ENCODE data around the gene PLEKHM3. TPM values are rescaled to one million over a fixed set of nuclear protein-coding genes. Genes with fewer than 3 reads are reported as not detected.
A peak's percentile ranks its signal among the peaks of the same experiment; 100 is the strongest.

The PLEKHM3 gene
- total and polyA plus RNA-seq, 2 experiments from 2014 or later: 3.9 to 8.8 TPM

DNA sequence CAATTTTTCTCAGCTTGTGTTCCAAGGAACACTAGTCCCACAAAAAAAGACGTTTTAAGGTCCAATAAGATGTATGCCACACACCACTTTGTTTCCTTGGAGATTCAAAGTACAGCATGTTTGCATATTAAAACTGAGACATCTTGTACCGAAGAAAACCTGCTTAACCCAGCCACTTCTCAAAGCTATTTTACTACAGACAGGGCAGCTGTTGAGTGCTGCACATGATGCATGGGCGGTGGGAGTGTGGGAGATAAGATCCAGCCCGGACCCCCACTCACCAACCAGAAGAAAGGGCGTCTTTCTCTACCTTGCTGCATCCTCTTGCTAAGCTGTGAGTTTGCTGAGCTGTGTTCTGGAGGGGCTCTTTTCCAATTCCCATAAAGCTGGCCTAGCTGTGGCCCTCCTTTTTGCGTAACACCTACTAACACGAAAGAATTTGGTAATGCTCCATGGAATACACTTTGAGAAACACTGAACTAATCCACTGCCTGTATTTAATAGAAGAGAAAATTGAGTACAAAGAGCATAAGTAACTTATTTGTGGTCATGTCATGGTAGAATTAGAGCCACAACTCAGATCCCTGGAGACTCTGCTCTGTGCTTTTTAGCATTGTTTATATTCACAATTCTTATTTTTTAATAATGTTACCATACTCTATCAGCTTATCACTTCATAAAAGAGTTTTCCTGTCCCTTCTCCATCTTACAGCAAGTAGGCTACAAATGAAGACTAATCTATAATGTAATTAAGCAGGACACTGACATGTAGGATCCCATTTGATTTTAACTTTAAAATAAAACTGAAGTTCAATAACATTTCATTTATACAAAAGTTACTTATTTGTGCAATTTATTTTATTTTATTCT is 90.0 kb downstream of the PLEKHM3 start:
- 0 out of 2 replicates have a peak overlapping the region, but pooled peaks have one; percentile 14 for H2AFZ ChIP-seq
- H3K4me3 ChIP-seq: no peak overlapping the region
- no peaks in the 10 kb centered on the region for H3K36me3 ChIP-seq (ENCODE audit: insufficient read depth)
- Mint-ChIP-seq H3K4me3 (no peak overlapping the region), H3K9me3 (no peaks in the 10 kb centered on the region), H3K27me3 (ENCODE audit: insufficient read depth, low read depth, poor library complexity) (peaks cover 8% of the 10 kb centered on the region), H3K27ac (no peak overlapping the region), H3K36me3 (ENCODE audit: low read depth) (no peaks in the 10 kb centered on the region), H3K4me1 (peaks cover 50% of the 10 kb centered on the region)
- H3K4me1 ChIP-seq (ENCODE audit: insufficient read depth): peaks cover 34% of the 10 kb centered on the region
- TF ChIP-seq STAT1 (IDR thresholded peaks at IDR 0.05; ENCODE audit: unreplicated experiment) (no peak), EZH2phosphoT487 (IDR thresholded peaks at IDR 0.05; ENCODE audit: unreplicated experiment) (no peak), CREB1 (CRISPR knock-in tag; IDR thresholded peaks at IDR 0.05; ENCODE audit: low read depth) (no peak), EZH2 (IDR thresholded peaks at IDR 0.05; ENCODE audit: low read depth, unreplicated experiment) (no peak), JUNB (IDR thresholded peaks at IDR 0.05; ENCODE audit: unreplicated experiment) (no peak), NANOG (IDR thresholded peaks at IDR 0.05; ENCODE audit: borderline replicate concordance) (no peak), ZNF114 (CRISPR knock-in tag; IDR thresholded peaks at IDR 0.05) (no peak), POLR2AphosphoS5 (IDR thresholded peaks at IDR 0.05; ENCODE audit: low read depth) (no peak), ZNF331 (CRISPR knock-in tag; IDR thresholded peaks at IDR 0.05; ENCODE audit: low read depth) (no peak)
- TF ChIP-seq, protein P1, sequence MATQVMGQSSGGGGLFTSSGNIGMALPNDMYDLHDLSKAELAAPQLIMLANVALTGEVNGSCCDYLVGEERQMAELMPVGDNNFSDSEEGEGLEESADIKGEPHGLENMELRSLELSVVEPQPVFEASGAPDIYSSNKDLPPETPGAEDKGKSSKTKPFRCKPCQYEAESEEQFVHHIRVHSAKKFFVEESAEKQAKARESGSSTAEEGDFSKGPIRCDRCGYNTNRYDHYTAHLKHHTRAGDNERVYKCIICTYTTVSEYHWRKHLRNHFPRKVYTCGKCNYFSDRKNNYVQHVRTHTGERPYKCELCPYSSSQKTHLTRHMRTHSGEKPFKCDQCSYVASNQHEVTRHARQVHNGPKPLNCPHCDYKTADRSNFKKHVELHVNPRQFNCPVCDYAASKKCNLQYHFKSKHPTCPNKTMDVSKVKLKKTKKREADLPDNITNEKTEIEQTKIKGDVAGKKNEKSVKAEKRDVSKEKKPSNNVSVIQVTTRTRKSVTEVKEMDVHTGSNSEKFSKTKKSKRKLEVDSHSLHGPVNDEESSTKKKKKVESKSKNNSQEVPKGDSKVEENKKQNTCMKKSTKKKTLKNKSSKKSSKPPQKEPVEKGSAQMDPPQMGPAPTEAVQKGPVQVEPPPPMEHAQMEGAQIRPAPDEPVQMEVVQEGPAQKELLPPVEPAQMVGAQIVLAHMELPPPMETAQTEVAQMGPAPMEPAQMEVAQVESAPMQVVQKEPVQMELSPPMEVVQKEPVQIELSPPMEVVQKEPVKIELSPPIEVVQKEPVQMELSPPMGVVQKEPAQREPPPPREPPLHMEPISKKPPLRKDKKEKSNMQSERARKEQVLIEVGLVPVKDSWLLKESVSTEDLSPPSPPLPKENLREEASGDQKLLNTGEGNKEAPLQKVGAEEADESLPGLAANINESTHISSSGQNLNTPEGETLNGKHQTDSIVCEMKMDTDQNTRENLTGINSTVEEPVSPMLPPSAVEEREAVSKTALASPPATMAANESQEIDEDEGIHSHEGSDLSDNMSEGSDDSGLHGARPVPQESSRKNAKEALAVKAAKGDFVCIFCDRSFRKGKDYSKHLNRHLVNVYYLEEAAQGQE (IDR thresholded peaks at IDR 0.05; ENCODE audit: unreplicated experiment): no peak
- TF ChIP-seq, protein P2, sequence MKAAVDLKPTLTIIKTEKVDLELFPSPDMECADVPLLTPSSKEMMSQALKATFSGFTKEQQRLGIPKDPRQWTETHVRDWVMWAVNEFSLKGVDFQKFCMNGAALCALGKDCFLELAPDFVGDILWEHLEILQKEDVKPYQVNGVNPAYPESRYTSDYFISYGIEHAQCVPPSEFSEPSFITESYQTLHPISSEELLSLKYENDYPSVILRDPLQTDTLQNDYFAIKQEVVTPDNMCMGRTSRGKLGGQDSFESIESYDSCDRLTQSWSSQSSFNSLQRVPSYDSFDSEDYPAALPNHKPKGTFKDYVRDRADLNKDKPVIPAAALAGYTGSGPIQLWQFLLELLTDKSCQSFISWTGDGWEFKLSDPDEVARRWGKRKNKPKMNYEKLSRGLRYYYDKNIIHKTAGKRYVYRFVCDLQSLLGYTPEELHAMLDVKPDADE (IDR thresholded peaks at IDR 0.05): no peak
- TF ChIP-seq, protein P3, sequence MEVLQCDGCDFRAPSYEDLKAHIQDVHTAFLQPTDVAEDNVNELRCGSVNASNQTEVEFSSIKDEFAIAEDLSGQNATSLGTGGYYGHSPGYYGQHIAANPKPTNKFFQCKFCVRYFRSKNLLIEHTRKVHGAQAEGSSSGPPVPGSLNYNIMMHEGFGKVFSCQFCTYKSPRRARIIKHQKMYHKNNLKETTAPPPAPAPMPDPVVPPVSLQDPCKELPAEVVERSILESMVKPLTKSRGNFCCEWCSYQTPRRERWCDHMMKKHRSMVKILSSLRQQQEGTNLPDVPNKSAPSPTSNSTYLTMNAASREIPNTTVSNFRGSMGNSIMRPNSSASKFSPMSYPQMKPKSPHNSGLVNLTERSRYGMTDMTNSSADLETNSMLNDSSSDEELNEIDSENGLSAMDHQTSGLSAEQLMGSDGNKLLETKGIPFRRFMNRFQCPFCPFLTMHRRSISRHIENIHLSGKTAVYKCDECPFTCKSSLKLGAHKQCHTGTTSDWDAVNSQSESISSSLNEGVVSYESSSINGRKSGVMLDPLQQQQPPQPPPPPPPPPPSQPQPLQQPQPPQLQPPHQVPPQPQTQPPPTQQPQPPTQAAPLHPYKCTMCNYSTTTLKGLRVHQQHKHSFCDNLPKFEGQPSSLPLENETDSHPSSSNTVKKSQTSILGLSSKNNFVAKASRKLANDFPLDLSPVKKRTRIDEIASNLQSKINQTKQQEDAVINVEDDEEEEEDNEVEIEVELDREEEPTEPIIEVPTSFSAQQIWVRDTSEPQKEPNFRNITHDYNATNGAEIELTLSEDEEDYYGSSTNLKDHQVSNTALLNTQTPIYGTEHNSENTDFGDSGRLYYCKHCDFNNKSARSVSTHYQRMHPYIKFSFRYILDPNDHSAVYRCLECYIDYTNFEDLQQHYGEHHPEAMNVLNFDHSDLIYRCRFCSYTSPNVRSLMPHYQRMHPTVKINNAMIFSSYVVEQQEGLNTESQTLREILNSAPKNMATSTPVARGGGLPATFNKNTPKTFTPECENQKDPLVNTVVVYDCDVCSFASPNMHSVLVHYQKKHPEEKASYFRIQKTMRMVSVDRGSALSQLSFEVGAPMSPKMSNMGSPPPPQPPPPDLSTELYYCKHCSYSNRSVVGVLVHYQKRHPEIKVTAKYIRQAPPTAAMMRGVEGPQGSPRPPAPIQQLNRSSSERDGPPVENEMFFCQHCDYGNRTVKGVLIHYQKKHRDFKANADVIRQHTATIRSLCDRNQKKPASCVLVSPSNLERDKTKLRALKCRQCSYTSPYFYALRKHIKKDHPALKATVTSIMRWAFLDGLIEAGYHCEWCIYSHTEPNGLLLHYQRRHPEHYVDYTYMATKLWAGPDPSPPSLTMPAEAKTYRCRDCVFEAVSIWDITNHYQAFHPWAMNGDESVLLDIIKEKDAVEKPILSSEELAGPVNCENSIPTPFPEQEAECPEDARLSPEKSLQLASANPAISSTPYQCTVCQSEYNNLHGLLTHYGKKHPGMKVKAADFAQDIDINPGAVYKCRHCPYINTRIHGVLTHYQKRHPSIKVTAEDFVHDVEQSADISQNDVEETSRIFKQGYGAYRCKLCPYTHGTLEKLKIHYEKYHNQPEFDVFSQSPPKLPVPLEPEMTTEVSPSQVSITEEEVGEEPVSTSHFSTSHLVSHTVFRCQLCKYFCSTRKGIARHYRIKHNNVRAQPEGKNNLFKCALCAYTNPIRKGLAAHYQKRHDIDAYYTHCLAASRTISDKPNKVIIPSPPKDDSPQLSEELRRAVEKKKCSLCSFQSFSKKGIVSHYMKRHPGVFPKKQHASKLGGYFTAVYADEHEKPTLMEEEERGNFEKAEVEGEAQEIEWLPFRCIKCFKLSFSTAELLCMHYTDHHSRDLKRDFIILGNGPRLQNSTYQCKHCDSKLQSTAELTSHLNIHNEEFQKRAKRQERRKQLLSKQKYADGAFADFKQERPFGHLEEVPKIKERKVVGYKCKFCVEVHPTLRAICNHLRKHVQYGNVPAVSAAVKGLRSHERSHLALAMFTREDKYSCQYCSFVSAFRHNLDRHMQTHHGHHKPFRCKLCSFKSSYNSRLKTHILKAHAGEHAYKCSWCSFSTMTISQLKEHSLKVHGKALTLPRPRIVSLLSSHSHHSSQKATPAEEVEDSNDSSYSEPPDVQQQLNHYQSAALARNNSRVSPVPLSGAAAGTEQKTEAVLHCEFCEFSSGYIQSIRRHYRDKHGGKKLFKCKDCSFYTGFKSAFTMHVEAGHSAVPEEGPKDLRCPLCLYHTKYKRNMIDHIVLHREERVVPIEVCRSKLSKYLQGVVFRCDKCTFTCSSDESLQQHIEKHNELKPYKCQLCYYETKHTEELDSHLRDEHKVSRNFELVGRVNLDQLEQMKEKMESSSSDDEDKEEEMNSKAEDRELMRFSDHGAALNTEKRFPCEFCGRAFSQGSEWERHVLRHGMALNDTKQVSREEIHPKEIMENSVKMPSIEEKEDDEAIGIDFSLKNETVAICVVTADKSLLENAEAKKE (CRISPR knock-in tag; IDR thresholded peaks at IDR 0.05): no peak
- TF ChIP-seq, protein P4, sequence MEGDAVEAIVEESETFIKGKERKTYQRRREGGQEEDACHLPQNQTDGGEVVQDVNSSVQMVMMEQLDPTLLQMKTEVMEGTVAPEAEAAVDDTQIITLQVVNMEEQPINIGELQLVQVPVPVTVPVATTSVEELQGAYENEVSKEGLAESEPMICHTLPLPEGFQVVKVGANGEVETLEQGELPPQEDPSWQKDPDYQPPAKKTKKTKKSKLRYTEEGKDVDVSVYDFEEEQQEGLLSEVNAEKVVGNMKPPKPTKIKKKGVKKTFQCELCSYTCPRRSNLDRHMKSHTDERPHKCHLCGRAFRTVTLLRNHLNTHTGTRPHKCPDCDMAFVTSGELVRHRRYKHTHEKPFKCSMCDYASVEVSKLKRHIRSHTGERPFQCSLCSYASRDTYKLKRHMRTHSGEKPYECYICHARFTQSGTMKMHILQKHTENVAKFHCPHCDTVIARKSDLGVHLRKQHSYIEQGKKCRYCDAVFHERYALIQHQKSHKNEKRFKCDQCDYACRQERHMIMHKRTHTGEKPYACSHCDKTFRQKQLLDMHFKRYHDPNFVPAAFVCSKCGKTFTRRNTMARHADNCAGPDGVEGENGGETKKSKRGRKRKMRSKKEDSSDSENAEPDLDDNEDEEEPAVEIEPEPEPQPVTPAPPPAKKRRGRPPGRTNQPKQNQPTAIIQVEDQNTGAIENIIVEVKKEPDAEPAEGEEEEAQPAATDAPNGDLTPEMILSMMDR (conservative IDR thresholded peaks at IDR 0.05; ENCODE audit: low read depth in 2 of 2): no peak
- no peaks in the 10 kb centered on the region for H4K20me1 ChIP-seq (replicated peaks; ENCODE audit: insufficient read depth)
- H3F3A ChIP-seq (replicated peaks; ENCODE audit: low read depth): no peaks in the 10 kb centered on the region; the same call in 1 of the 2 replicates
- H3K79me2 ChIP-seq (replicated peaks; ENCODE audit: insufficient read depth): no peaks in the 10 kb centered on the region
- no peaks in the 10 kb centered on the region for H3K27me3 ChIP-seq (ENCODE audit: insufficient read depth)
- 0 out of 2 replicates have a peak overlapping the region, but pooled peaks have one; percentile 15 for H3K4me2 ChIP-seq
- ATAC-seq (no peak), DNase-seq (ENCODE audit: low spot score) (no peak)
- no peaks in the 10 kb centered on the region for H3K9me2 ChIP-seq (ENCODE audit: insufficient read depth)
- 0 out of 2 replicates have a peak overlapping the region, but pooled peaks have one; percentile 11 for H3K27ac ChIP-seq (ENCODE audit: low read depth)

All from GM23338 (cell line).